ENCODE data around the gene GDF15. TPM values are rescaled to one million over a fixed set of nuclear protein-coding genes. Genes with fewer than 3 reads are reported as not detected.
A peak's percentile ranks its signal among the peaks of the same experiment; 100 is the strongest.

GDF15 gene
- polyA plus RNA-seq, 1 donor (not counting 4 experiments of a cell fraction or from before 2014, with no cell fraction given) = 0.31 TPM

DNA sequence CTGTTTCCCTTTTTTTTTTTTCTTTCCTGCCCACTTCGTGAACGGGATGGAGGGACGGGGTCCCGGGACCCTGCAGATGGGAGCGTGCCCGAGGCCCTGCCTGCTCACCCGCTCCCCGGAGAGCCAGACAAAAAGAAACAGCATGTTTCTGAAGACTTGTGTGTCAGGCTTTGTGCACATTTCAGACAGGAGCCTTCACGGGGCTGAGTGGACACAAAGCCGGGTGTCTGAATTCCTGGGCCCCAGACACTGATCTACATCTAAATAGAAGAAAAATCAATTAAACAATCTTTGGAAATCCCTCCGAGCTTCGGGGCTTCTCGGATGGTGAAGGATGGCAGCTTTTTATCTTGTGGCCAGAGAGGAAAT is 41.4 kb upstream of the GDF15 start:
- Histone ChIP-seq H4K20me1 (ENCODE audit: control insufficient read depth, extremely low read depth, insufficient read depth, low read length) (no peaks in the 10 kb centered on the region), H3K27ac (ENCODE audit: control insufficient read depth, insufficient read depth, low read length) (peak overlapping the region; percentile 68), H3K9me1 (ENCODE audit: control insufficient read depth, extremely low read depth, insufficient read depth, low read length) (no peaks in the 10 kb centered on the region), H3K9ac (ENCODE audit: control insufficient read depth, extremely low read depth, insufficient read depth, low read length) (no peak overlapping the region), H3K79me2 (ENCODE audit: control insufficient read depth, insufficient read depth, low read length) (no peaks in the 10 kb centered on the region), H3K36me3 (ENCODE audit: control insufficient read depth in 2 of 2, extremely low read depth in 1 of 2, insufficient read depth in 2 of 2, low read length in 2 of 2) (no peaks in the 10 kb centered on the region), H3K9me3 (ENCODE audit: control insufficient read depth, low read depth, low read length) (no peaks in the 10 kb centered on the region), H2AFZ (ENCODE audit: control insufficient read depth, low read length) (no peak overlapping the region), H3K4me1 (ENCODE audit: control insufficient read depth, extremely low read depth, insufficient read depth, low read length) (peaks cover 38% of the 10 kb centered on the region), H3K4me2 (ENCODE audit: control insufficient read depth, extremely low read depth, insufficient read depth, low read depth, low read length) (peak overlapping the region; percentile 64), H3K4me3 (ENCODE audit: control insufficient read depth in 2 of 3, extremely low read depth in 1 of 3, insufficient read depth in 2 of 3, low read depth in 1 of 3, low read length in 3 of 3) (no peak overlapping the region), H3K27me3 (ENCODE audit: control insufficient read depth, extremely low read depth, insufficient read depth, low read length) (no peaks in the 10 kb centered on the region)
- TF ChIP-seq EZH2 (IDR thresholded peaks at IDR 0.05; ENCODE audit: low read length) = no peak
- TF ChIP-seq, protein P1, sequence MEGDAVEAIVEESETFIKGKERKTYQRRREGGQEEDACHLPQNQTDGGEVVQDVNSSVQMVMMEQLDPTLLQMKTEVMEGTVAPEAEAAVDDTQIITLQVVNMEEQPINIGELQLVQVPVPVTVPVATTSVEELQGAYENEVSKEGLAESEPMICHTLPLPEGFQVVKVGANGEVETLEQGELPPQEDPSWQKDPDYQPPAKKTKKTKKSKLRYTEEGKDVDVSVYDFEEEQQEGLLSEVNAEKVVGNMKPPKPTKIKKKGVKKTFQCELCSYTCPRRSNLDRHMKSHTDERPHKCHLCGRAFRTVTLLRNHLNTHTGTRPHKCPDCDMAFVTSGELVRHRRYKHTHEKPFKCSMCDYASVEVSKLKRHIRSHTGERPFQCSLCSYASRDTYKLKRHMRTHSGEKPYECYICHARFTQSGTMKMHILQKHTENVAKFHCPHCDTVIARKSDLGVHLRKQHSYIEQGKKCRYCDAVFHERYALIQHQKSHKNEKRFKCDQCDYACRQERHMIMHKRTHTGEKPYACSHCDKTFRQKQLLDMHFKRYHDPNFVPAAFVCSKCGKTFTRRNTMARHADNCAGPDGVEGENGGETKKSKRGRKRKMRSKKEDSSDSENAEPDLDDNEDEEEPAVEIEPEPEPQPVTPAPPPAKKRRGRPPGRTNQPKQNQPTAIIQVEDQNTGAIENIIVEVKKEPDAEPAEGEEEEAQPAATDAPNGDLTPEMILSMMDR (optimal IDR thresholded peaks at IDR 0.05 in 1 of 3, IDR thresholded peaks at IDR 0.05 in 1 of 3, conservative IDR thresholded peaks at IDR 0.05 in 1 of 3; ENCODE audit: extremely low read depth in 1 of 3, insufficient read depth in 2 of 3, low read length in 3 of 3) = no peak
- FAIRE-seq (no peak), DNase-seq (ENCODE audit: low read depth, low spot score) (no peak)
- dilution Hi-C loops (cut with MboI; ENCODE audit: extremely low pct_ligation_motif_present, low sequenced_read_pairs) = no loop called here

DNA sequence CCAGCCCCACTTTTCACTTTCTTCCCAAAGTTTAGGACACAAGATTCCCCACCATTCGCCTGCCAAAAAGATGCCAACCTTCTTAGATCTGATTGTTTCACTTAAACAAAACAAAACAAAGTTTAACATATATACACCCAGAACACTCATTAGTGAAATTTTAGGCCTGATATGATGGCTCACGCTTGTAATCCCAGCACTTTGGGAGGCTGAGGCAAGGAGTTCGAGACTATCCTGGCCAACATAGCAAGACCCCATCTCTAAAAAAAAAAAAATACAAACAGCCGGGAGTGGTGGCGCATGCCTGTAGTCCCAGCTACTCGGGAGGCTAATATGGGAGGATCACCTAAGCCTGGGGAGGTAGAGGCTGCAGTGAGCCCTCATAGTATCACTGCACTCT is 40.7 kb upstream of the GDF15 start:
- Histone ChIP-seq H3K27me3 (ENCODE audit: control insufficient read depth, extremely low read depth, insufficient read depth, low read length) (no peaks in the 10 kb centered on the region), H3K9me3 (ENCODE audit: control insufficient read depth, low read depth, low read length) (no peaks in the 10 kb centered on the region), H2AFZ (ENCODE audit: control insufficient read depth, low read length) (no peak overlapping the region), H3K9me1 (ENCODE audit: control insufficient read depth, extremely low read depth, insufficient read depth, low read length) (no peaks in the 10 kb centered on the region), H3K36me3 (ENCODE audit: control insufficient read depth in 2 of 2, extremely low read depth in 1 of 2, insufficient read depth in 2 of 2, low read length in 2 of 2) (no peaks in the 10 kb centered on the region), H3K9ac (ENCODE audit: control insufficient read depth, extremely low read depth, insufficient read depth, low read length) (no peak overlapping the region), H3K27ac (ENCODE audit: control insufficient read depth, insufficient read depth, low read length) (no peak overlapping the region), H3K4me1 (ENCODE audit: control insufficient read depth, extremely low read depth, insufficient read depth, low read length) (peaks cover 34% of the 10 kb centered on the region), H3K4me2 (ENCODE audit: control insufficient read depth, extremely low read depth, insufficient read depth, low read depth, low read length) (no peak overlapping the region), H3K4me3 (ENCODE audit: control insufficient read depth in 2 of 3, extremely low read depth in 1 of 3, insufficient read depth in 2 of 3, low read depth in 1 of 3, low read length in 3 of 3) (no peak overlapping the region), H4K20me1 (ENCODE audit: control insufficient read depth, extremely low read depth, insufficient read depth, low read length) (no peaks in the 10 kb centered on the region), H3K79me2 (ENCODE audit: control insufficient read depth, insufficient read depth, low read length) (no peaks in the 10 kb centered on the region)
- DNase-seq (ENCODE audit: low read depth, low spot score) = no peak
- no peak for TF ChIP-seq EZH2 (IDR thresholded peaks at IDR 0.05; ENCODE audit: low read length)
- TF ChIP-seq, protein P1 (optimal IDR thresholded peaks at IDR 0.05 in 1 of 3, IDR thresholded peaks at IDR 0.05 in 1 of 3, conservative IDR thresholded peaks at IDR 0.05 in 1 of 3; ENCODE audit: extremely low read depth in 1 of 3, insufficient read depth in 2 of 3, low read length in 3 of 3) = no peak
- no peak for FAIRE-seq
- dilution Hi-C loops (cut with MboI; ENCODE audit: extremely low pct_ligation_motif_present, low sequenced_read_pairs) = no loop called here

Measured in keratinocyte (primary cell).